GM13977 (cell line): ENCODE results near the gene AFDN.

Experiments used
- DNase-seq: peaks from one replicate; pipeline ENCODE4 v3.0.0; 2012; ENCODE audit warnings: low spot score
- in situ Hi-C: fragments of 300-500 bp; cut with MboI; formaldehyde crosslinking; loops from one replicate; pipeline ENCODE4 v1.12.0; 2022; ENCODE audit warnings: low sequenced_read_pairs, low pct_unique_long_range_greater_than_20kb, mixed read lengths, inconsistent platforms; ENCODE audit not compliant: unreplicated experiment
- TF ChIP-seq, protein P1 (sequence below): IDR thresholded peaks from 2 replicates; pipeline ENCODE4 v1.5.1; 2012; ENCODE audit warnings: mild to moderate bottlenecking, control low read depth; ENCODE audit not compliant: insufficient read depth; ENCODE audit errors: extremely low read depth, missing control alignments

AFDN gene

DNA sequence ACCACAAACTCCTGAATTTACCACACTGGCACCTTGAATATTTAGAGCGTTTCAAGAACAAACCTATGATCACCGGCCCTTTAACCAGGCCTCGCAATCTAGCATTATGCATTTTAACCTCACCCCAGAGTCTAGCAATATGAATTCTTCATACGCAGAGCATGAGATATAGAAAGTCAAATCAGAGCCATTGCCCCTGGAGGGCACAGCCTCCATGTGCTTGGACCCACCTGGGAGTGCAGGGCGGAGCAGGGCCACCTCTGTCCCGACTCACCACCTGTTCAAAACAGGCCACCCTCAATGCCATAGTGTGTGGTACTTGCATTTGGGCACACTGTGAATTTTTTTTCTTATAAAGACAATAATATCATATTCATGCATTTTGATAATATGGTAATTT, 19.5 kb upstream of the AFDN start:
- TF ChIP-seq, protein P1, sequence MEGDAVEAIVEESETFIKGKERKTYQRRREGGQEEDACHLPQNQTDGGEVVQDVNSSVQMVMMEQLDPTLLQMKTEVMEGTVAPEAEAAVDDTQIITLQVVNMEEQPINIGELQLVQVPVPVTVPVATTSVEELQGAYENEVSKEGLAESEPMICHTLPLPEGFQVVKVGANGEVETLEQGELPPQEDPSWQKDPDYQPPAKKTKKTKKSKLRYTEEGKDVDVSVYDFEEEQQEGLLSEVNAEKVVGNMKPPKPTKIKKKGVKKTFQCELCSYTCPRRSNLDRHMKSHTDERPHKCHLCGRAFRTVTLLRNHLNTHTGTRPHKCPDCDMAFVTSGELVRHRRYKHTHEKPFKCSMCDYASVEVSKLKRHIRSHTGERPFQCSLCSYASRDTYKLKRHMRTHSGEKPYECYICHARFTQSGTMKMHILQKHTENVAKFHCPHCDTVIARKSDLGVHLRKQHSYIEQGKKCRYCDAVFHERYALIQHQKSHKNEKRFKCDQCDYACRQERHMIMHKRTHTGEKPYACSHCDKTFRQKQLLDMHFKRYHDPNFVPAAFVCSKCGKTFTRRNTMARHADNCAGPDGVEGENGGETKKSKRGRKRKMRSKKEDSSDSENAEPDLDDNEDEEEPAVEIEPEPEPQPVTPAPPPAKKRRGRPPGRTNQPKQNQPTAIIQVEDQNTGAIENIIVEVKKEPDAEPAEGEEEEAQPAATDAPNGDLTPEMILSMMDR: no peak
- DNase-seq: no peak
- in situ Hi-C loops: no loop called here

DNA sequence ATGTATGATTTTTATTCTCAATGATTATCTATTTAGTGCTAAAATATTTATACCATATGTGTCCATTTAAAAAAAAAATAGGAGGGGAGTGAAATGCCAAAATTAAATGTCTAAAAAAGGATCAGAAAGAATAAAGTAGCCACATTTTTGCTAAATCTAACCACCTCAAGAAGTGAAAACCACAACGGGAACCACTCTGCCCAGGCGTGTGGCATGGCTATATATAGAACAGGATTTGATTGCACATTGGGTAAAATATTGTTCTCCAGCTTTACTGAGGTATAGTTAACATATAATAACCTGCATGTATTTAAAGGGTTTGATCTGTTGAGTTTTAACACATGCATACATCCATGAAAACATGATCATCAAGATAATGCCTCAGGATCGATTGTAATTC, 19.0 kb upstream of the AFDN start:
- no peak for DNase-seq
- TF ChIP-seq, protein P1: no peak
- in situ Hi-C loops: no loop called here

DNA sequence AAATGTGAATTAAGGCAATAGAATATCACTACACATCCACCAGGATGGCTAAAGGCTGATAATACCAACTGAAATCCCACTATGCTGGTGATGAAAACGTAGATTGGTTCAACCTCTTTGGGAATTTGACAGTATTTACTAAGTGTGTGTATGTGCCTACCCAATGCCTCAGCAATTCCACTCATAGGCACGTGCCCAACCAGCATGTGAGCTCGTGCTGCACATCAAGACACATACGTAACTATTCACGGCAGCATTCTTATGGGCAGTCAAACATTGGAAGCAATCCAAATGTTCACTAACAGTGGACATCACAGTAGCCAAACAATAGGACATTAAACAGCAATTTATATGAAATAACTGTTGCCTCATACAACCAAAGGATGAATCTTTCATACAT, 15.7 kb upstream of the AFDN start:
- in situ Hi-C loops: no loop called here
- DNase-seq: no peak
- TF ChIP-seq, protein P1: no peak

DNA sequence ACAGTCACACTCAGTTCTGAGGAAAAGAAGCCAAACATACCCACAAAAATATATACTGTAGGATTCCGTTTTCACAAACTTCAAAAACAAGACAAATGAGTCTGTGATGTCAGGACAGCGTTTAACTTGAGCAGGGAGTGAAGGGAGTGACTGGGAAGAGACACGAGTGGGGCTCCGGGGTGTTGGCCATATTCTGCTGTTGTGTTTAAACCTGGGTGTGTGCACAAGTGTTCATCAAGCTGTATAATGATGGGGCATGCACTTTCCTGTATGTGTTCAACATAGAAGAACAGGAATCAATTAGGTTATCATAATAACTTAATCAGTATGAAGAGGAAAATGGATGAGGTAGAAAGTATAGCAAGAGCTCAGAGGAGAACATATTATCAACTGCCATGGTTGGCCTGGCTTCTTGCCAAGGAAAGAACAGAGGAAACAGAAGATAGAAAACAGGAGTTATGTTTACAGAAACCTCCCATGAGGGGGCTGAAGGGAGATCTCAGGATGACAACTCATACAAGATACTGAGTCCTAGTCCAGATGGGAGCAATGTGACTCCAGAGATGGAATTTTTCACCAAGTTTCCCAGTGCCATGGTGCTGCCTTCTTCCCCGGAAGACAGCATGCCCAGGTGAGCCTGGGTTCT, 15.1 kb upstream of the AFDN start:
- in situ Hi-C loops: no loop called here
- TF ChIP-seq, protein P1: no peak
- DNase-seq: no peak

DNA sequence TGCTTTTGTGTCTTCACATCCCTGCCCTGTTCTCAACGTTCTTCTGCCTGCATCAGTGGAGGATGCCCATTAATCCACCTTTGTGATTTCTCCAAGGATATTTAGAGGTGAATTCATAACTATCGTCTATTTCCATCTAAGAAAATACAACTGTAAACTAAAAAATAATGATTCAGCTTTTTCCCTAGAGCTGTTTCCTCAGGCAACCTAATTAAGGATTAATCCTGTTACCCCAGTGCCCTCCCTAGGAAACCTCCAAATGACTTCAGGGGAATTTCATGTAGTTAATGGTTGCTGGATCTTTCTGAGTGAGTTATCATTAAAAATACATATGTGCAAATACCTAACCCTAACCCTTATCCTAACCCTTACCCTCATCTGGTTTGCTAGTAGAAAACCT, 14.6 kb upstream of the AFDN start:
- DNase-seq: no peak
- in situ Hi-C loops: no loop called here
- TF ChIP-seq, protein P1: no peak

DNA sequence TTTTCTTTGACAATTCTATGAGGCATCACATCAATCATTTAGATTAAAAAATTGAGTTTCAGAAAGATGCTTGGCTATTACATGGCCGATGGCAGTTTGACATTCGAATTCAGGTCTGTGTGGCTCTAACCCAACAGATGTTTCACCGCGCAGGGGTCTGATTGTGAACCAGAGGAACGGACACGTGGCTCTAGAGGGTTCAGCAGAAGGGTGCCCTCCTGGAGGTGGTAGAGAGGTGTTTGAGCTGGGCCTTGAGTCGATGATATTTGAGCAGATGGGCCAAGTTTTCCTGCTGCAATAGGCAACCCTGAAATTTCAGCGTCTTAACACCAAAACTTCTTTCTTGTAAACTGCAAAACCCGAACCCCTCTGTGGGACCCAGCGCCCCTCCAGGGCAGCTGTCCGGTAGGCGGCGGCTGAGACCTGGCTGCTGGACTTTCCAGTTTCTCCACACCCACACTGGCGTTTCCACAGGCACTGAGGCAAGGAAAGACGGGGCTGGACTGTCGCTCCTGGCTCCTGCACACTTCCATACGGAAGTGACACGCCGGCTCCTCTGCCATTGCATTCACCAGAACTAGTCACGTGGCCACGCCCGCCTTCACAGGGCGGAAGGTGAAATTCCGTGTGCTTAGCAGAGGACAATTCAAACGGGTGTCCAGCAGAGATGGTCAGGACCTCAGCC, 11.3 kb upstream of the AFDN start:
- in situ Hi-C loops: no loop called here
- no peak for DNase-seq
- TF ChIP-seq, protein P1: no peak
